Measurements from ENCODE around the gene PTPRN2. TPM values are rescaled to one million over a fixed set of nuclear protein-coding genes. Genes with fewer than 3 reads are reported as not detected.

PTPRN2 gene
- total and polyA plus RNA-seq, 2 of the 8 experiments (the other 6 are each of a cell fraction or from before 2014, with no cell fraction given), result 2.6 to 4.5 TPM

- Histone ChIP-seq H4K91ac (replicated peaks; ENCODE audit: insufficient read length, low read length) (no peak overlapping the region), H3K4ac (replicated peaks; ENCODE audit: insufficient read length, low read depth, low read length) (no peak overlapping the region), H2BK120ac (replicated peaks; ENCODE audit: low read depth, low read length) (no peak overlapping the region), H3K36me3 (ENCODE audit: control insufficient read depth in 2 of 4, insufficient read depth in 4 of 4, low read length in 3 of 4) (no peaks in the 10 kb centered on the region), H3K14ac (ENCODE audit: insufficient read length) (no peak overlapping the region), H2BK12ac (ENCODE audit: low read depth, low read length) (no peak overlapping the region), H2BK15ac (ENCODE audit: low read length) (no peak overlapping the region), H2AK5ac (ENCODE audit: low read depth, low read length) (no peak overlapping the region), H4K5ac (ENCODE audit: insufficient read length, low read depth, low read length) (no peak overlapping the region), H3K23me2 (ENCODE audit: low read depth, low read length) (no peaks in the 10 kb centered on the region), H3K79me2 (ENCODE audit: control insufficient read depth in 1 of 2, insufficient read depth in 2 of 2, low read length in 2 of 2) (no peaks in the 10 kb centered on the region), H3K23ac (ENCODE audit: insufficient read length) (no peak overlapping the region), H3K4me2 (ENCODE audit: insufficient read depth in 1 of 2, low read depth in 2 of 2, low read length in 2 of 2) (no peak overlapping the region), H2BK5ac (ENCODE audit: low read depth, low read length) (no peak overlapping the region), H3K9ac (replicated peaks in 1 of 4; ENCODE audit: extremely low read depth in 1 of 4, low read depth in 3 of 4, low read length in 3 of 4) (no peak overlapping the region), H3K27me3 (replicated peaks in 1 of 4; ENCODE audit: control insufficient read depth in 3 of 4, extremely low read depth in 1 of 4, insufficient read depth in 3 of 4, low read length in 3 of 4) (peaks cover 0 to 7% (median 1%) of the 10 kb centered on the region in 4 experiments; a peak in 4 of 7 replicates), H3K79me1 (ENCODE audit: low read depth, low read length) (no peaks in the 10 kb centered on the region), H3K56ac (replicated peaks; ENCODE audit: insufficient read length, low read depth, low read length) (no peak overlapping the region), H3K4me3 (ENCODE audit: extremely low read depth in 1 of 4, insufficient read depth in 2 of 4, low read depth in 3 of 4, low read length in 4 of 4) (no peak overlapping the region), H3K9me3 (ENCODE audit: insufficient read depth in 2 of 2, low read depth in 1 of 2, low read length in 1 of 2) (no peaks in the 10 kb centered on the region), H2AFZ (ENCODE audit: low read length) (no peak overlapping the region), H2BK20ac (ENCODE audit: low read length) (no peak overlapping the region), H4K20me1 (replicated peaks in 1 of 2; ENCODE audit: control insufficient read depth in 1 of 2, insufficient read depth in 2 of 2, low read length in 2 of 2) (no peaks in the 10 kb centered on the region), H3K4me1 (replicated peaks in 1 of 4; ENCODE audit: control insufficient read depth in 3 of 4, insufficient read depth in 4 of 4, low read length in 3 of 4) (peaks cover 0 to 4% (median 0%) of the 10 kb centered on the region in 4 experiments; a peak in 1 of 7 replicates), H3K27ac (ENCODE audit: low read depth, low read length) (no peak overlapping the region), H3K18ac (ENCODE audit: extremely low read depth, low read length) (no peak overlapping the region), H4K8ac (ENCODE audit: extremely low read depth, insufficient read depth, low read length) (no peak overlapping the region)
- CTCF ChIA-PET (ENCODE audit: partially characterized antibody), result no interaction called here
- FAIRE-seq (no peak), DNase-seq (ENCODE audit: low read depth in 1 of 2, low spot score in 2 of 2) (no peak)
- POLR2A ChIA-PET (ENCODE audit: partially characterized antibody), result no interaction called here
- 80% methylated on average over 14 of the region's 14 CpGs; no CpG with 5 or more reads in 1 of the 2 experiments for WGBS, 2 experiments (ENCODE audit: extremely low coverage in 1 of 2, insufficient coverage in 1 of 2, insufficient read length in 1 of 2, insufficient replicate concordance in 2 of 2, low coverage in 1 of 2, low lambda C conversion rate in 2 of 2, missing lambda C conversion rate in 1 of 2)
- no peak for TF ChIP-seq ATF2 (IDR thresholded peaks at IDR 0.05; ENCODE audit: low read length)
- TF ChIP-seq BCL11A (IDR thresholded peaks at IDR 0.05; ENCODE audit: low read depth in 2 of 2, low read length in 2 of 2), result no peak
- no peak for TF ChIP-seq POLR2AphosphoS5 (IDR thresholded peaks at IDR 0.05; ENCODE audit: low read depth, low read length)
Observed at GRCh38 chr7:157577061-157577460, 1010.6 kb downstream of the PTPRN2 start.

Data from H1 (cell line).